GM21576 (cell line): ENCODE results near the gene MYRF.

Source experiments
- ATAC-seq: cut with Tn5 transposase; IDR thresholded peaks from one replicate; pipeline ENCODE4 v1.9.1; 2021; ENCODE audit warnings: mild to moderate bottlenecking, moderate library complexity; ENCODE audit not compliant: unreplicated experiment

Gene MYRF

DNA sequence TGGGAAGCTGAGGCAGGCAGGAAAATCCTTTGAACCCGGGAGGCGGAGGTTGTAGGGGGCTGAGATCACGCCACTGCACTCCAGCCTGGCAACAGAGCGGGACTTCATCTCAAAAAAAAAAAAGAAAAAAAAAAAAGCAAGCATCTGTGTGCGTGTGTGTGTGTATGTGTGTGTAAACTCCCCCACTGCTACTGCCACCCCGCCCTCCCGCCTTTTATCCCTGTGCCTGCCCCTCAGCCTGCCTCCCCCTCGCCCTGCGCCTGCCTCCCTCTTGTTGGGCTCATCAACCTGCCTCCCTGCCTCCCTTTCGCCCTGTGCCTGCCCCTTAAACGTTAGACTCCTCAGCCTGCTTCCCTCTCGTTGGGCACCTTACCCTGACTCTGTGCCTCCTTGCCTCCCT is 22.0 kb downstream of the MYRF start:
- ATAC-seq: no peak

DNA sequence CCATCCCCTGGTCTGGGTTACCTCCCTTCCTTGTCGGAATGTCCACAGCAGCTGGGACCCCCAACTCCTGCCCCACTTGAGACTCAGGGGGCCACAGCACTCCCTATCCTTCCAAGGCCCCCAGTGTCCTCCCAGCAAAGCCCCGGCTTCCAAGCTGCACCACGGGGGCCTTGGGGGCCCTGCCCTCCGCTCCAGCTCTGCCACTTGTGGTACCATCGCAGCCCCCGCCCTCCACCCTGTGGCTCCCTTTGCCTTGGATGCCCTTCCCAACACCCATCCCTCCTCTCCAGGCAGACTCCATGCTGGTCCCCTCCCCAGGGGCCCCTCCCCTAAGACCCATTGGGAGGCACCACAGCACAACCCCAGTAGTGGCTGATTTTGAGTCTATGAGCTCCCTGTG is 22.7 kb downstream of the MYRF start:
- no peak for ATAC-seq

DNA sequence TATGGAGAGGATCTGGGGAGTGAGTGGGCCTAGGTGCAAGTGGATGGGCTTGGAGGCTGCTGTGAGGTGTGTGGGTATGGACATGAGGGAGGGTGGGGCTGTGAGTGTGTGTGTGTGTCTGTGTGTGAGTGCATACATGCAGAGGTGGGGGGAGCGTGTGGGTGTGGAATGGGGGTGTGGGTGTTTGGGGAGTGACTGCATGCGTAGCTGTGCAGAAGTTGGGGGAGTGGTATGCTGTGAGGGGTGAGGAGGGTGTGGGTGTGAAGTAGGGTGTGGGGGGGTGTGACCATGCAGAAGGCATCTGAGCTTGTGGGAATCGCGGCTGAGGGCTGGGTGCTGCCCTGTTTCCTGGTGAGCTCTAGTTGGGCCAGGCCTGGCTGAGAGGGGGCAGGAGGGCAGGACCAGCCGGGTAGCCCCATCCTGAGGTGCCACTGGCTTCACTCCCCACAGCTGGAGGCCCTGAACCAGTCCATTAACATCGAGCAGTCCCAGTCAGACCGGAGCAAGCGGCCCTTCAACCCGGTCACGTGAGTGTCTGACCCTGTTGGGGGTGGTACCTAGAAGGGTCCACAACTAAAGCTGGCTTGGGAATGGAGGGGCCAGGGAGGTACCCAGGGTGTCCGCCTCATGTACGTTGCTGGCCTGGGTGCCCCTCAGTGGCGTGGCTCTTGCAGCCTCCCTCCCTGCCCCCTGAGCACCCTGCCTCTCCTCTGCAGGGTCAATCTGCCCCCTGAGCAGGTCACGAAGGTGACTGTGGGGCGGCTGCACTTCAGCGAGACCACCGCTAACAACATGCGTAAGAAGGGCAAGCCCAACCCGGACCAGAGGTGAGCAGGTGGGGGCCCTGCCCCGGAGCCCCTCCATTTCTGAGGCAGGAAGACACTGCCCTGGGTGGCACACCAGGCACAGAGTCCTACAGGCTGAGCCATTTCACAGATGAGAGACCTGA is 23.4 kb downstream of the MYRF start:
- ATAC-seq: no peak

DNA sequence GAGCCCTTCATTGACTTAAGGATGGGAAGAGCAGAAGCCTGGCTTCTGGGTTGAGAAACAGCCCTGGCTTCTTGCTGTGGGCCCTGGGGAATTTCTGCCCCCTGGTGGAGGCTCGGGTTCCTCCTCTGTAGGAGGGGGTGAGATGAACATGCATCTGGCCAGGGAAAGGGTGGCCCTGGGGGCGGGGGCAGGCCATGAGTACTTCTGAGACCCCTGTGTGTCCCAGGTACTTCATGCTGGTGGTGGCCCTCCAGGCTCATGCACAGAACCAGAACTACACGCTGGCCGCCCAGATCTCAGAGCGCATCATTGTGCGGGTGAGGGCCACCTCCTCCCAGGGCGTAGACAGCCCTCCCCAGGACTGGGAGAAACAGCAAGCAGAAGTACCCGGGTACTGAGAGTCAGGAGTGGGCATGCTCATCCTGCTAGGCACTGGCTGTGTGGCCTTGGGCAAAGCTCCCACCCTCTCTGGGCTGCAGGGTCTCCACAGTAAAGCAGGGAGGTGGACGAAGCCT is 24.2 kb downstream of the MYRF start:
- no peak for ATAC-seq

DNA sequence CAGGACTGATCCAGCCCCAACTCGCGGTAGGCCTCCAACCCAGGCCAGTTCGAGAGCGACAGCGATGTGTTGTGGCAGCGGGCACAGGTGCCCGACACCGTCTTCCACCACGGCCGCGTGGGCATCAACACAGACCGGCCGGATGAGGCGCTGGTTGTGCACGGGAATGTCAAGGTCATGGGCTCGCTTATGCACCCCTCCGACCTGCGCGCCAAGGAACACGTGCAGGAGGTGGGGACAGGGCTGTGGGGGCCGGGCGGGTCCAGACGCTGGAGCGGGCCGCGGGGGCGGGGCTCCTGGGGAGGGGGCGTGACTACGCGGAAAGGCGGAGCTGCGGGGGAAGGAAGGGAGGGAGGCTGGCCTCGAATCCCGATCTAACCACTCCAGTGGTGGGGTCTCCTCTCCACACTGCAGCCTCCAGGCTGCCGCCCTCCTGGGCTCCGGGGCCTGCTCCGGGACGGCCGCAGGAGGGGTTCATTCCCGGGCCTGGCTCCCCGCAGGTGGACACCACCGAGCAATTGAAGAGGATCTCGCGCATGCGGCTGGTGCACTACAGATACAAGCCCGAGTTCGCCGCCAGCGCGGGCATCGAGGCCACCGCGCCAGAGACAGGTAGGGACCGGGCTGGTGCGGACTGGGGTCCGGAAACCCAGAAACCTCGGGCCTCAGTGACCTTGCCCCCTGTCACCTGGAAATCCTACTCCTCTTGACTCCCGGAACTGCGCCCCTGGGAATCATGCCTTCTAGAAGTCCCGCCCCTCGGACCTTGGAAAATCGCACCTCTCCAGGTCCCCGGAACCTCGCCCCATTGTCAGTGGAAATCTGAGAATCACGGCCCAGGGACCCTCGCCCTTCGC is 25.0 kb downstream of the MYRF start:
- ATAC-seq: no peak

DNA sequence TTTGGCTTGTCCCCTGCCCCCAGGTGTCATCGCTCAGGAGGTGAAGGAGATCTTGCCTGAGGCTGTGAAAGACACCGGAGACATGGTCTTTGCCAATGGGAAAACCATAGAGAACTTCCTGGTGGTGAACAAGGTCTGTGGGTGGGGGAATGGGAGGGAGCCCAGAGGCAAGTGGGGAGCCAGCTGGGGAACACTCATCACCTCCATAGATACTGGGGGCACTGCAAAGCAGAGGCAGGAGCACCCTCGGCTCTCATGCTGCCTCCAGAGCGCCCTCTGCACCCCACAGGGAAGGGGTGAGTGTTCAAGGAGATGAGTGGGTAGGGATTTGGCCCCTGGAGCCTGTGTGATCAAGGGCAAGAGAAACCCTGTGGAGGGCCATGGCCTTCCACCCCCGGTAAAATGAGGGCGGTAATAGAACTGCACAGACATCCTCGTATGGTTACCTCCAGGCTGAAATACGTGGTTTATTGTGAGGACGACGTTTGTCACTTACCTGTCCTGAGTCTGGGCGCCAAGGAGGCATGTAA is 26.0 kb downstream of the MYRF start:
- no peak for ATAC-seq

DNA sequence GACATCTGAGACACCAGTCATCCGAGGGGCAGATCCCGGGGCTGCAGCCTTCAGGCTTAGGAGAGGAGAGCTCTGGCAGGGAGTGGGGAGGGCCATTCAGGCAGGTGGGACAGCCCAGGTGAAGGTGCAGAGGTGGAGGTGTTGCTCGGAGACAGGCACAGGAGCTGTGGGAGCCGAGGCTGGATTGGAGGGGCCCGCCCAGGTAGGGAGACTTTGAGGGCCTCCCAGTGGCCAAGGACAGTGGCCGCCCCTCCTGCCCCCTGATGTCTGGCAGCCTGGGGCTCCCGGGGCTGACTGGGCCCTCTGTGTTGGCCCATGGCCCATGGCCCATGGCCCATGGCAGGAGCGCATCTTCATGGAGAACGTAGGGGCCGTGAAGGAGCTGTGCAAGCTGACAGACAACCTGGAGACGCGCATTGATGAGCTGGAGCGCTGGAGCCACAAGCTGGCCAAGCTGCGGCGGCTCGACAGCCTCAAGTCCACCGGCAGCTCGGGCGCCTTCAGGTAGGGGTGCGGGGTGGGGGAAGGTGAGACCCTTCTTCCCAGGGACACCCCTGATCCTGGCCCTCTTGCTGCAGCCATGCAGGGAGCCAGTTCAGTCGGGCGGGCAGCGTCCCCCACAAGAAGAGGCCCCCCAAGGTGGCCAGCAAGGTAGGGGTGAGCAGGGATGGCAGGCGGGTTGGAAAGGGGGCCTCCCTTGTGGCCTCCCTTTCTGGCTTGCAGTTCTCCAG is 26.6 kb downstream of the MYRF start:
- ATAC-seq: no peak

DNA sequence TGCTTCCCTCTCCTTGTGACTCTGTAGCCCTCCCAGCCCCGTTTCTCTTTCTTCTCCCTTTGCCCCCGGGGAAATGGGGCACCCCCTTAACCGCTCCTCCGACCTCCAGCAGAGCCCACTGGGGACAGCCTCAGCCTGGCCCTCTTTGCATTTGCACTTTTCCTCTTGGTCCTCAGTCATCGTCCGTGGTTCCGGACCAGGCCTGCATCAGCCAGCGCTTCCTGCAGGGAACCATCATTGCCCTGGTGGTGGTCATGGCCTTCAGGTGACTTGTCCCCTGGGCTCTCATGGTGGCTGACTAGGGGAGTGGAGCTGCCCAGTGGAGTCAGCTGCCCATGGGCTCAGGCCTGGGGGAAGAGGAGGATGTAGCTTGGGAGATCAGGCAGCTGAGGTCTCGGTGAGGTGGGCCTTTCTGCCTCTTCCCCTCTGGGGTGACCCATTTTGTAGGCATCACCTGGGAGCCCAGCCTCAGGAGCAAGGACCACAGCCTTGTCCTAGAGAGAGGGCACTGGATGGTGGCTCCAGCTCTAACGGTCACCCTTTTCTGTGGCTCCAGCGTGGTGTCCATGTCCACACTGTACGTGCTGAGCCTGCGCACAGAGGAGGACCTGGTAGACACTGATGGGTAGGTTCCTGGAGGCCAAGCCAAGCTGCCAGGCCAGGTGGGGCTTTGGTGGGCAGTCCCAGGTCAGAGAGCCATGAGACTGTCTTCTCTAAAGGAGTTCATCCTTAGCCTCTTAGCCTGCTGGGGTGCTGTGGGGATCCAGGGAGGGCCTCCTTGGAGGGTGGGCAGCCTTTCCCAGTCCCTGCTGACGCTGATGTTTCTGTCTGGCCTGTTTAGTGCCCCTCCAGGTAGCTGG is 27.5 kb downstream of the MYRF start:
- ATAC-seq: no peak

DNA sequence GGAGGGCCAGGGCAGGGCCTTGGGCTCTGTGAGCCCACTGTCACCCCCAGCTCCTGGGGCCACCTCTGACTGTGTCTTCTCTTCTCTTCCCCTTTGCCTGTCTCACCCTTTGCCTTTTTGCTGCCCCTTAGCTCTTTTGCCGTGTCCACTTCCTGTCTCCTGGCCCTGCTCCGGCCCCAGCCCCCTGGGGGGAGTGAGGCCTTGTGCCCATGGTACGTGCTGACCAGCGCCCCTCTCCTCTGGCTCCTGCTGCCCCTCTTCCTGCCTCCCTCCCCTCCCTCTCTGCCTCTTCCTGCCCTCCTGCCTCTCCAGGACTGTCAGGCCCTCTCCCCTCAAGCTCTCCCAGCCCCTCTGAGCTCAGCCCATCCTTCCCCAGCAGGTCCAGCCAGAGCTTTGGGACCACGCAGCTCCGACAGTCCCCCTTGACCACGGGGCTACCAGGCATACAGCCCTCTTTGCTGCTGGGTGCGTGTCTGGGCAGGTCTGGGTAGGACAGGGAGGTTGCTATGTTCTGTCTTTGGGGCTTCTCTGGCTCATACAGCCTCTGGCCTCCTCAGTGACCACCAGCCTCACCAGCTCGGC is 28.2 kb downstream of the MYRF start:
- no peak for ATAC-seq

DNA sequence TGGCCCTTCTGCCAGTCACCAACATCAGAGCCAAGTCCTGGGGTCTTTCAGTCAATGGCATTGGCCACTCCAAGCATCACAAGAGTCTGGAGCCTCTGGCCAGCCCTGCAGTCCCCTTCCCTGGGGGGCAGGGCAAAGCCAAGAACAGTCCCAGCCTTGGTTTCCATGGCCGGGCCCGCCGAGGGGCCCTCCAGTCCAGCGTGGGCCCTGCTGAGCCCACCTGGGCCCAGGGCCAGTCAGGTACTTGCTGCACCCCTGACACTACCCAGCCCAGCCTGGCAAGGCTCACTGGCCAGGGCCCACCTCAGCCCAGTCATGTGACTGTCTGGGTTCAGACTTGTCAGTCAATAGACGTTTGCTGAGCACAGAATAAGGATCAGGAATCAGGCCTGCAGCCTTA is 29.1 kb downstream of the MYRF start:
- no peak for ATAC-seq

DNA sequence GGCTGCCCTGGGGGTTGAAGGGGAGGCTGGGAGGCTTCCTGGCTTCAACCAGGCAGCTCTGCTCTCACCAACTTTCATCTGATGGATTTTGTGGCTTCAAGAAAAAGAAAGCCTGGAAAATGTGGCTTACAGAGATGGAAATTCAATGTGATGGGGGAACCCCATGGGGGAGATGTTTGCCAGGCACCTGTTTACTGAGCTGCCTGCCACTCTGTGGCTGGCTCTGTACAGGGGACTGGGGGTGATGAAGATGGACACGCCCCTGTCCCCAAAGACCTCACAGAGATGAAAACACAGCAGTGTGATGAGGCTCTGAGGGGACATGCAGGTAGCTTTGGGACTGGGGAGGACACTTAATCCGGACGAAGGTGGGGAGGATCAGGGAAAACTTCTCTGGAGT is 29.9 kb downstream of the MYRF start:
- no peak for ATAC-seq

DNA sequence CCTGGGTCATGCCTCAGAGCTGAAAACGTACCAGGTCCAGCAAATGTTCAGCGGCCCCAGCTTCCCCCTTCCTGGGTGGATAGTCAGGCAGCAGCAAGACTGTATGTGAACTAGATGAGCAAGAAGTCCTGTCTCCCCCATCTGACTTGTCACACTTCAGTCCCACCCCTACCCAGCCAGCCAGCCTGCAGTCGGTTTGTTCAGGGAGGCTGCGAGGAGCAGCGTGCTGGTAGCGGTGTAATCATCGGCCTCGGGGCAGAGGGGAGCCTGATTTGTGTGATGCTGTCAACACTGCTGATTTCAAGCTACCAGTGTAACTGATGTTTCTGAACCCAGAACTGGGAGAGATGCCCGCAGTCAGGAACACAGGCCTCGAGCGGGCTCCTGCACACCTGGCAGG is 30.4 kb downstream of the MYRF start:
- ATAC-seq: no peak

DNA sequence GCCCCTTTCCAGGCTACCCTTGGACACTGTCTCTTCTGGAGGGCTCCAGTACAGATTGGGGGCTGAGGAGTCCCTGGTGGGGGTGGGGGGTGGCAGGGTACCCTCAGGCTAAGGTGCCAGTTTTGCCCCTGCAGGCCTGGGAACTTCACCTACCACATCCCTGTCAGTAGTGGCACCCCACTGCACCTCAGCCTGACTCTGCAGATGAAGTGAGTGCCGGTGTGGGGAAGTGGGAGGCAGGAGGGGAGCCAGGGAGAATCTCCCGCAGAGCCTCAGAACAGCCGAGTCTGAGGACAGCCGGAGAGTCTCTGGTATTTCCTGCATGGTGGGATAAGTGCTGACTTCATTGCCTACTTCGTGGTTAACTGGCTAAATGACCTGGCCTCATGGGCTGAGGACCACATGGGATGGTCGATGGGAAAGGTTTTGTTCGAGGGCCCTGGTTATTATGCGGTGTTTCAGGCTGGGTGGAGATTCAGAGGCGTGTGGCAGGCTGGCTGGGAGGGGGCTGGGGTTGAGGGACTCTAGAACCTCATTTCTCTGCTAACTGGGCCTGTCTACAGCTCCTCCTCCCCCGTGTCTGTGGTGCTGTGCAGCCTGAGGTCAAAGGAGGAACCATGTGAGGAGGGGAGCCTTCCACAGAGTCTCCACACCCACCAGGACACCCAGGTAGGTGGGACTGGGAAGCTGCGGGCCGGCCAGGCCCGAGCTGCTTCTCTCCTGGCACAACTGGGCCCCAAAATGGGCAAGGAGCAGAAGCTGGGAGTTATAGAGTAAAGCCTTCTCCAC is 31.5 kb downstream of the MYRF start:
- ATAC-seq: no peak

DNA sequence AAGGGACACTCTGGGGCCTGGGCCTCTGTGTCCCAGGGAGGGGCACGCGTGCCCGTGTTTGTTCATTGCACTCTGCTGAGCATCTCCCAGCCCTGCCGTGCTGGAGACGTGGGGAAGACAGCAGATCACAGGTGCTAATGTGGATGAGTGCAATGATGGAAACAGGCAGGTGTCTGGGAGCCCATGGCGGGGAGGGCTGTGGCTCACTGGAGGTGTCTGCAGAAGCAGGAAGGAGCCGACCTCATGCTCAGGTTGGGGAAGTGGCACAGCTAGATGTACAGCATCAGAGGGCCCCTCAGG is 32.0 kb downstream of the MYRF start:
- no peak for ATAC-seq

DNA sequence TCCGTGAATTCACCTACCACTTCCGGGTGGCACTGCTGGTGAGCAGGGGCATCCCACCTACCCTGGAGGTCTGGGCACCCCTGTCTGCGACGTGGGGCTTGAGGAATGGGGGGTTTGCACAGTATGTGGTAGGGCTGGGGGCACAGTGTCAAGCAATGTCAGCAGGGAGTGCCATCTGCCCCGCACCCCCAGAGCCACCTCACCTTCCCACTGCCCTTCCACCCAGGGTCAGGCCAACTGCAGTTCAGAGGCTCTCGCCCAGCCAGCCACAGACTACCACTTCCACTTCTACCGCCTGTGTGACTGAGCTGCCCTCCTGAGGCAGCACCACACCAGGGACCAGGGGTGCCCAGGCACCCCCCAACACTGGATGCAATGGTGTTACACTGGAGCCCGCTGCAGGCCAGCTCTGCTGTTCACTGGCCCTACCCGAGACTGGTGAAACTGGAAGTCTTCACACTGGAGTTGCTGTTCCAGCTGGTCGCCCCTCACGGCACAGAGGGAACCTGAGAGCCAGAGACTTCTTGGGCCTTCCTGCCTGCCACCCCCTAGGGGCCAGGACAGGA is 33.5 kb downstream of the MYRF start:
- ATAC-seq: no peak

DNA sequence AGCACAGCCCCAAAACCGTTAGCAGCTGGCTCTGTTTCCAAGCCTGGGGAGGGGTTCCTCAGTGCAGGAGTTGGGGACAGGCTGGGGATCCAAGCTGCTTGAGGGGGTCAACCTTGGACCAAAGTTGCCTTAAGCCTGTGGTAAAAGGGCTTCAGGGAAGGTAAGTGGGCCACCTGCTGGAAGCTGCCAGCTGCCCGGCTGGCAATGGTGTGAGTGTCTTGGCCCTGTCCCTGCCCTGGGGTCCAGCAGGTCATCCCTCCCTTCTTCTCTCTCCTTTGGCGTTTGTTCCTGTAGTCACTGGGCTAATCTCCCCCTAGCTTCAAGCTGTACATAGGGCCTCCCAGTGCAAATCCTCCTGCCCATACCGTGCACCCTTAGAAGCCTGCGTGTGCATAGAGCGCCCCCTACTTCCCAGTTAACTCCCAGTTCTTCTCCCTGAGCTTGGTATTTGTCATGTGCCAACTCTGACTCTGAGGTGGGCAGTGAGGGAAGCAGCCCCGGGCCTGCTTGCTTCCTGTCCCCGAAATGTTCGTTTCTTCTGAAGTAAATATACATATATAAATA is 35.6 kb downstream of the MYRF start:
- no peak for ATAC-seq

DNA sequence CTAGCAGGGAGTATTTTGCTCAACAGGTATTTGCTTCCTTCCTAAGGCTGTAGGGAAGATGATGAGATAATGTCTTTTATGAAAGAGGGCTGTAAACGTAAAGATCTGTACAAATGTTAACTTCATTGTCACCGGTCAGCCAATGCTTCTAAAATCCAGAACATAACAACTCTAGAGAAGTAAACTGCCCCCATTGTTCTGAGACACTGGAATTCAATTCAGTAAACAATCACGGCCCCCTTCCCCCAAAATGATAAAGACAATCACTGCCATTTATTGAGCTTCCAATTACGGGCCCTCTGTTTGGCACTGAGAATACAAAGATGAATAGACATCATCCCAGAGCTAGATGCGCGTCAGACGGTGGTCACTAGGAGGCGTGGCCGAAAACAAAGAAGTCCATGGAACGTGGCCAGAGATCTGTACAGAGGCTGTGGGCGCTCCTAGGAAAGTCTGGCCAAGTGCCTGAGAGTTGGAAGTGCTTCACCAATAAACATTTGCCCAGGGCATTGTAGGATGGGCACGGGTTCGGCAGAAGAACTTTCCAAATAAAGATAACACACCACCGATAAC is 39.4 kb downstream of the MYRF start:
- no peak for ATAC-seq
